ENCODE data around the gene CDHR1.
A peak's percentile ranks its signal among the peaks of the same experiment; 100 is the strongest.
"Not testable (repeated sequence)": the region's sequence is repeated elsewhere in the genome, so short reads cannot be mapped to it uniquely, and the experiment has no call there.

CDHR1 gene

DNA sequence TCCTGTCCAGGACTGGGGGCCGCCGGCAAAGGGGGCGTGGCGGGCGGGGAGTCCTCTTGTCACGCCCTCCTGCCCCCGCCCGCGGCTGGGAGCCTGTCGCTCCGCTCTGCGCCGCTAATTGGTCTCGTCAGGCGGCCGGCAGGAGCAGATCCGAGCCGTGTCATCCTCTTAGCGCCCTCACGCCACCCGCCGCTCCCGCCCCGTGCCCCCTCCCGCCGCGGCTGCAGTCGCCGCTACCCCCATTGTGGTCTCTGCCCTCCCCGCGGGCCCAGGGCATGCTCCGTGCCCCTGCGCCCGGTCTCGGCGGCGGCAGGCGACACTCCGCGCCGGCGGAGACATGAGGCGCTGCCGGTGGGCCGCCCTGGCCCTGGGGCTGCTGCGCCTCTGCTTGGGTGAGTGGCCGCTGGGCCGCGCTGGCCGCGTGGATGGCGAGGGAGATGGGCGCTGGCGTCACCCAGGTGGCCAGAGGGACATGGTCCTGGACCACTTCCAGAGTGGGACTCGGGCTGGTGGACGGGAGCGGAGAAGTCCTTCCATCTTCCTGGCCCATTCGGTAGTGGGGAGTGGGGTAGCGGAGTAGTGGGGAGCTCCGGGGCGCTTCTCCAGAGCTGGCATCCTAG lies at the start of gene CDHR1:
Gene CDHR1, plus strand, starts transcription at position 114 of the 620 bp plus-strand sequence. Its CDS starts 224 bp downstream, at position 338.
- peak; percentile 50 for DNase-seq (ENCODE audit: low spot score)

DNA sequence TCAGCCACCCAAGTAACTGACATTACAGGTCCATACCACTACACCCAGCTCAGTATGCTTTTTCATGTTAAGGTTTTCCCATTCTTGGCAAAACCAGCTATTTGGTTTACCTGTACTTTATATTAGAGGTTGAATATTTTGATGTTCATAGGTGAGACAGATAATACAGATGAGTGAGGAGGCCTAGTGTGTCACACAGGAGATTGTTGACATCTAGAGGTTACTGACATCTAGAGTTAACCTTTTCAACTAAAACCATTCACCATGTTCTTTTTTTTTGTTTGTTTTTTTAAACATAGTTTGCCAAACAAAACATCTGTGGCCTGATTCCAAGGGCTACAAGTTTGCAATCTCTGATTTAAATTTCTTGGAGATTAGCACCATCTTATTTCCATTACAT lies 47.0 kb upstream of the CDHR1 start:
- DNase-seq (ENCODE audit: low spot score) = no peak

DNA sequence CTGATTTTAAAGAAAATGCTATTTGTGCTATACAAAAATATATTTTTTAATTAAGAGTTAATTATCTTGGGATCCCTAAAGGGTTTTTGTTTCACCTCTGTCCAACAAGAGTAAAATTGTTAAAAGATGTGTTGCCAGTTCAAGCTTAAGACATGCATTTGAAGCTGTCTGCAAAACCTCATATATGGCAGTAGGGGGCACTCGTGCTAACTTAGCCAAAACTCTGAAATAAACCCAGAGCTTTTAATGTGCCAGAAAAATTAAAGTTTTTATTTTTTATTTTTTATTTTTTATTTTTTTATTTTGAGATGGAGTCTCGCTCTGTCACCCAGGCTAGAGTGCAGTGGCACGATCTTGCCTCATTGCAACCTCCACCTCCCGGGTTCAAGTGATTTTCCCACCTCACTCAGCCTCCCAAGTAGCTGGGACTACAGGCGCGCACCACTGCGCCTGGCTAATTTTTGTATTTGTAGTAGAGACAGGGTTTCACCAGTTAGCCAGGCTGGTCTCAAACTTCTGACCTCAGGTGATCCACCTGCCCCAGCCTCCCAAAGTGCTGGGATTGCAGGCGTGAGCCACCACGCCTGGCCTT lies 46.2 kb upstream of the CDHR1 start:
- peak; percentile 71 for DNase-seq (ENCODE audit: low spot score)

DNA sequence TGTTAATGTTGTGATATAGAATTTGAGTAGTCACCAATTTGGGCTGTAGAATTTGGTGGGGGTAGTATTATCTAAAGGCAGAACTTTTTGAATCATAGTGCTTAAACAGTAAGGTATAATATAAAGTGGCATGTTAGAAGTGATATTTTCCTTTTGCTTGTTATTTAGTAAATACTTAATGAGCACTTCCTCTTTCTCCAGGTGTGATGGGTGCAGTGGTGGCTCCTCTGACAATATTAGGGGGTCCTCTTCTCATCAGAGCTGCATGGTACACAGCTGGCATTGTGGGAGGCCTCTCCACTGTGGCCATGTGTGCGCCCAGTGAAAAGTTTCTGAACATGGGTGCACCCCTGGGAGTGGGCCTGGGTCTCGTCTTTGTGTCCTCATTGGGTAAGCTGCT lies 44.5 kb upstream of the CDHR1 start:
- no peak for DNase-seq (ENCODE audit: low spot score)

DNA sequence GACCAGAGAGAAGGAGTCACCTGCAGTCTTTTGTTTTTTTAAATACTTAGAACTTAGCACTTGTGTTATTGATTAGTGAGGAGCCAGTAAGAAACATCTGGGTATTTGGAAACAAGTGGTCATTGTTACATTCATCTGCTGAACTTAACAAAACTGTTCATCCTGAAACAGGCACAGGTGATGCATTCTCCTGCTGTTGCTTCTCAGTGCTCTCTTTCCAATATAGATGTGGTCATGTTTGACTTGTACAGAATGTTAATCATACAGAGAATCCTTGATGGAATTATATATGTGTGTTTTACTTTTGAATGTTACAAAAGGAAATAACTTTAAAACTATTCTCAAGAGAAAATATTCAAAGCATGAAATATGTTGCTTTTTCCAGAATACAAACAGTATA lies 41.6 kb upstream of the CDHR1 start:
- no peak for DNase-seq (ENCODE audit: low spot score)

DNA sequence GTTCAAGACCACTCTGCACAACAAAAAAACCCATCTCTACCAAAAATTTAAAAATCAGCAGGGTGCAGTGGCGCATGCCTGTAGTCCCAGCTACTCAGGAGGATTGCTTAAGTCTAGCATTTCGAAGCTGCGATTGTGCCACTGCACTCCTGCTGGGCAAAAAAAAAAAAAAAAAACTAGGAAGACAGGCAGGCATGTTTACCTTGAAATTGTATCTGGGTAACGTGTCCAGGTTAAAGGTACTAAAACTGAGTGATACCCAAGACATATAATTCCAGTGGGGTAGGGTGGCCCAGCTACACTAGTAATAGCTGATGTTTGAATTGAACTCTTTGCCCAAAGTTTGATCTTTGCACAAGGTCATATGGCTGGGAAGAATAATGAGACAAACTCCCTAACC lies 38.8 kb upstream of the CDHR1 start:
- no peak for DNase-seq (ENCODE audit: low spot score)

DNA sequence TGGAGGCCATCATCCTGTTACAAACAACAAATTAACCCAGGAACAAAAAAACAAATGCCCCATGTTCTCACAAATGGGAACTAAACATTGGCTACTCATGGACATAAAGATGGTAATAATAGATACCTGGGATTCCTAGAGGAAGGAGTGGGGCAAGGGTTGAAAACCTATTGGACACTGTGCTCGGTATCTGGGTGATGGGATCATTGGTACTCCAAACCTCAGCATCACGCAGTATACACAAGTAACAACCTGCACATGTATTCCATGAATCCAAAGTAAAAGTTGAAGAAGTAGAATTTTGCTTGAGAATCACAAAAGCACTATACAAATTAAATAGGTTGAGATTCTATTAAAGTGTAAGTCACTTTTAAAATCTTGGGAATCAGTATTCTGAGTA lies 38.3 kb upstream of the CDHR1 start:
- no peak for DNase-seq (ENCODE audit: low spot score)

DNA sequence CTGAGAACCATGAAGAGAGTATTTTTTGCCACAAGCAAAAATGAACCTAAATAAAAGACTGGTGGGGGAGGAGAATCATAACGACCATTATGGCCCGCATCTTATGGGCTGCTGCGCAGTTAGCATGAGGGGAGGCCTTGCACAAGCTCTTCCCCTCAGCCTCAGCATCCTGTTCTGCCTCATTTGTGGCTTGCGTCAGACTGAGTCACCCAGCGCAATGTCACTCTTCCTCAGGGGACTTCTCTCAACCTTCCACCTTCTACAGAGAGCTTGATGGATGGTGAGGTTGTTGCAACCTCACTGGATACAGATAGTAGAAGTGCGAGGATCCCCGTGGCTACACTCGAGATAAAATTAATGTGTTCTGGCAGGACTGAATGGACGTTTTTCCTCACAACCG lies 37.6 kb upstream of the CDHR1 start:
- no peak for DNase-seq (ENCODE audit: low spot score)

DNA sequence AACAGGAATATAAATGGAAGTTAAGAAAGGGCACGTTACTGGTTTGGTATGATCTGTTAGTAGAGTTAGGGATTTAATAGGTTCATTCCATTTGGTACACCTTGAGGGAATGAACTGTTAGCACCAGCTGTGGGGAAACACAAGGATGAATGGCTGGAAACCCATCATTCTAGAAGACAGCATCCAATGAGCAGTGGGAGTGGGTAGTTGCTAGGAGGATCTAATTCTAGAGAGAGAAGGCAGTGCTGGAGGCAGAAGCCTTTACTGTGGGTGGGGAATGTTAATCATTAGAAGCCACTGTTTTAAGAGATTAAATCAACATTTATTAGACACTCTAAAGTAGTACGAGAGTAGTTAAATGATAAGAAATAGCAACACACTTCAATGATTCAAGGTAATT lies 36.3 kb upstream of the CDHR1 start:
- DNase-seq (ENCODE audit: low spot score) = no peak

DNA sequence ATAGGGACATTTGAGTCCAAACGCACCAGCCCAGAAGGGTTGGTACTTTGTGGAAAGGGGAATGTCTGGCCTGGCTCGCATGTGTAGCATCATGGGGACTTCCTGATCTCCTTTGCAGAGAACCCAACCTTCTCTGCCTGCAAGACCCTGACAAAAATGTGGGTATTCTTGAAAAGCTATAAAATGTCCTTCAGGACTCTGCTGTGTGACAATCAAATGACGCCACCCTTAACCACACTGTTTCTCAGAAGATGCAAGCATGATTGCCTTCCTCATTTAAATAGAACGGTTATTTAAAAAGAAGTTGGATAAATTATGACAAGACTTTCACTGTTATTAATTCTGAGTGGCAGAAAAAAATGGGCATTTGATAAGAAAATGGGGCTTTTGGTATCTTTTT lies 35.8 kb upstream of the CDHR1 start:
- DNase-seq (ENCODE audit: low spot score) = no peak

DNA sequence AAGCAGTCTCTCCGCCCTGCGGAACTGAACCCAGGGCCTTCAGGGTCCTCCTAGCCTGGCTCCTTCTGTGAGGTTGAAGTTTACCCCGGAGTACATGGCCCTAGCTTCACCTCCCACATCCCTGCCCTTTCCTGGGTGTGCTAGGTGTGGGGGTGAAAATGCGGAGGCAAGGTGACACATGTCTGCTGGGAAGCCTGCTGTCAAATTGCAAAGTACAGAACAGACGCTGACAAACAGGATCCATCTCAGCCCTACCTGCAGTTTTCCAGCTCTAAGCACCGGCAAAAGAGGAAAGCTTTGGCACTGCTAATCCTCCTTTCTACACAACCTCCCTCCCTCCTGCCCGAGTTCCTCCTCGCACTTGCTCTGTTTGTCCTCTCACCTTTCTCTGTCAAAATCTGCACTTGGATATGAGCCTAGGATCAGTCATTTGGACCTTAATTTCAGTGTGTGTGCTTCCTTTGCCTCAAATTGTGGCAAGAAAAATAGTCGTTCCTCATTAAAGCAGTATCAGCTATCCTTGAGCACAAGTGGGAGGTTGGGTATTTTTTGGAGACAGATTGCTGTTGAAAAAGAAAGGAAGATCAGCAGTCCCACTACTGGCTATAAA lies 35.2 kb upstream of the CDHR1 start:
- DNase-seq (ENCODE audit: low spot score) = no peak

DNA sequence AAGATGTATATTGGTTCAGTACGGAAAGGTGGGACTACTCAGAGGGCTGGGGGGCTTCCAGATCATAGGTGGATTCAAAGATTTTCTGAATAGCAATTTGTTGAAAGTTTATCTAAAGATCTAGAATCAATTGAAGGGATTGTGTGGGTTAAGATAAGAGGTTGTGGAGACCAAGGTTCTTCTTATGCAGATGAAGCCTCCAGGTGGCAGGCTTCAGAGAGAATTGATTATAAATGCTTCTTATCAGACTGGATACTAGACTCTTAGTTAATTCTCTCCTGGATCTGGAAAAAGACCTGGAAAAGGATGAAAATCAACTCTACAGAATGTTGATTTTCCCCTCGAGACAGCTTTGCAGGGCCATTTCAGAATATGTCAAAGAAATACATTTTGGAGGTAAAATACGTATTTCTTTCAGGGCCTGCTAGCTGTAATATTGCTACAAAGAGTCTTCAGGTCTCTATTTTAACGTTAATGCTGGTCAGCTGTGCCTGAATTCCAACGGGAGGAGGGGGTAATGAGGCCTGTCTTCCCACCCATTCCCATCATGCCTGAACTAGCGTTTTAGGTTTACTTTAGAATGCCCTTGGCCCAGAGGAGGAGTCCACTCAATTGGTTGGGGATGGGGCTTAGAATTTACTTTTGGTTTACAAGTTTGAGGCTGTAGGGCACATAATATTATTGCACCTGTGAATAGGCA lies 33.5 kb upstream of the CDHR1 start:
- no peak for DNase-seq (ENCODE audit: low spot score)

DNA sequence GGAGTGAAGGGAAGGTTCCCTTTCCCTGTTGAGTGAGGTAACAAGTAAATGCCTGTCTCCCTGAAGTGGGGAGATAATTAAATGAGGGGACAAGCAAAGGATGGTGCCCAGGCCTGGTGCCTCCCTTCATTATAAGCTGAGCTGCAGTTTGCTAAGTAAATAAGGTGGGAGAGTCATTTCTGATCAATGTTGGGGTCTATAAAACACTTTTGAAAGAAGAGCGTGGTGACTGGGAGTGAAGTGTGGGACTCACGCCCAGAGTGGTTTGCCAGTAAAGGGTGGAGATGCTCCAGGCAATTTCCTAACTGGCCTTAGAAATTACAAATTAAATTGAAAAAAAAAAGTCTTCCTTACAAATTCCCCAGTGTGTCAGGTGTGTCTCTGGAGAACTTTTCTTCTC lies 30.3 kb upstream of the CDHR1 start:
- DNase-seq (ENCODE audit: low spot score) = no peak

DNA sequence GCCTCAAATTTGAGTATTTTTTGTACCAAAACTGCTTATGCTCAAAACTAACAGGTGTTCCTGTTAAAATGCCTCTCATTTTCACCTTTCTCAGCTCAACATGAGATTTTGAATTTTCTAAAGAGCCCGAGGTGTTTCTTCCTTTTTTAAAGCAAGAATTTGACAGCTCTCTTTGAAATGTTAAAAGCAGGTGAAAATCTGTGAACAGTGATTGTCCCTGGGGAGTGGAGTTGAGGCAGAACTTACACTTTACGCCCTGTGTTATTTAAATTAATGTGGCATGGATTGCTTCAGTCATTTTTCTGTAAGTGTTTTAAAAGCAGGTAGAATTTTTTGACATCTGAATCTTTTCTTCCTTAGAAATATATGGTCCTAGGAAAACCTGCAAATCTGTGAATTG lies 29.9 kb upstream of the CDHR1 start:
- no peak for DNase-seq (ENCODE audit: low spot score)

DNA sequence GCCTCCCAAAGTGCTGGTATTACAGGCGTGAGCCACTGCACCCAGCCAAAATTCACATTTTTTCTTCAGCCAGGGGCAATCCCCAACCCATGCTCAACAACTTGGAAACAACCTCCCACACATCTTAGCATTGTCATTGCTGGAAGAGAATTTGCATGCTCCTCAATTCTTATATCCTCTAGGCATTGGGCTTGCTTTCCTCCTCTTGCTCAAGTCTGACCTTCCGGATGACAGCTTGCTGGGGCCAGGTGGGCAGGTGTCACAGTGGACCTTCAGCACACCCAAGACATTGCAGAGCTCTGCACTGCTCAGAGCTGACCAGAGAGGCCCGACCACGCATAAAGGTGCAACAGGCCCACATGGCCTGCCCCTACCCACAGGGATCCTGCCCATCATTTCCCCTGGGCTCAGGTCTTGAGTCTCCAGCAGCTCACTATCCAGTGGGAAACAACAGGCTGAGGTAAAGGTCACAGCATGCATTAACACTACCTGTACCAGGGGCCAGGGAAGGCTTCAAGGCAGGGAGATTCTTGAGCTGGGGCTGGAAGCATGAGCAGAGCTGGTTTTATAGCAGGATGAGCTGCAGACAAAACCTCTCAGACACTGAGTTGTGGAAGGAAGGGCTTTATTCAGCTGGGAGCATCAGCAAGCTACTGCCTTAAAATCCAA lies 27.6 kb upstream of the CDHR1 start:
- no peak for DNase-seq (ENCODE audit: low spot score)

DNA sequence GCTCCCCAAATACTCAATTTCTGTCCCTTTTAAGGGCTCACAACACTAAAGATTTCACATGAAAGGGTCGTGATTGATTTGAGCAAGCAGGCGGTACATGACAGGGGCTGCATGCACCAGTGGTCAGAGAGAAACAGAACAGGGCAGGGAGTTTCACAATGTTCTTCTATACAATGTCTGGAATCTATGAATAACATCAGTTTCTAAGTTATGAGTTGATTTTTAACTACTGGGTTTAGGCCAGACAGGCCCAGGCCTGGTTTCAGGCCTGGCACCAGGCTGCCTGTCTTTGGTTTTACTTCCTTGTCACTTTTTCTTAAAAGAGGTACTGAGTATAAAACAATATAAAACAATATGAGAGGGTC lies 27.1 kb upstream of the CDHR1 start:
- not testable (repeated sequence) for DNase-seq (ENCODE audit: low spot score)

DNA sequence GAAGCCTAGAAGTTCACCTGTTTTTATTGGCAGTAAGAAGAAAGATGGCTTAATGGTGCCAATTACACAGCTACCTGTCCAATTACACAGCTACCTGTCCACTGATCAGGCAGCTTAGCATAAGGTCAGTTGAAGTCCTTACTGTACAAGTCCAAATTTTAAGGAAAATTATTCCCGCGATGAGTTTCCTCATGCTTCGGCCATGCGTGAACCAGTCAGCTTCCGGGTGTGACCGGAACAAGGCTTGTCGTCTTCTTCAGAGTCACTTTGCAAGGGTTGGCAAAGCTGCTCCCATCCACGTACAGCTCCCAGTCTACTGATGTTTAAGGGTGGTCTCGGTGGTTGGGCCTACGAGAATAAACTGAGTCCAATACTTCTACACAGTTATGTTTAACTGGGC lies 26.0 kb upstream of the CDHR1 start:
- not testable (repeated sequence) for DNase-seq (ENCODE audit: low spot score)

DNA sequence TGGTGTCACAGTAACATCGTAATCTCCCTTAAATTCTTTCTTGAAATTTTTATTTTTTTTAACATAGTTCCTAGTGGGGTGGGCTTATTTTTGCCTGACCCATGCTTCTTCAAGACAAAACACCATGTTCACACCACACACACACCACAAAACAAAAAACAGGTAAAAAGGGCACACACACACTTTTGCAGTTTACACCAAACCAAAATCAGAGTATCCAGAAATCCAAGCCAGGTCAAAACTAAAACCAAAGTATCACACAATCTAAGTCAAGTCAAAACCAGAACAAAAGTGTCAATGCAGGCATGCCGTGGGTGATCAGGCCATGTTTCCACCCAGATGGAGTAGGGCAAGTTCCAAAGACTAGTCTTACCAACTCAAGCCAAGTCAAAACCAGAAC lies 23.1 kb upstream of the CDHR1 start:
- DNase-seq (ENCODE audit: low spot score) = not testable (repeated sequence)

DNA sequence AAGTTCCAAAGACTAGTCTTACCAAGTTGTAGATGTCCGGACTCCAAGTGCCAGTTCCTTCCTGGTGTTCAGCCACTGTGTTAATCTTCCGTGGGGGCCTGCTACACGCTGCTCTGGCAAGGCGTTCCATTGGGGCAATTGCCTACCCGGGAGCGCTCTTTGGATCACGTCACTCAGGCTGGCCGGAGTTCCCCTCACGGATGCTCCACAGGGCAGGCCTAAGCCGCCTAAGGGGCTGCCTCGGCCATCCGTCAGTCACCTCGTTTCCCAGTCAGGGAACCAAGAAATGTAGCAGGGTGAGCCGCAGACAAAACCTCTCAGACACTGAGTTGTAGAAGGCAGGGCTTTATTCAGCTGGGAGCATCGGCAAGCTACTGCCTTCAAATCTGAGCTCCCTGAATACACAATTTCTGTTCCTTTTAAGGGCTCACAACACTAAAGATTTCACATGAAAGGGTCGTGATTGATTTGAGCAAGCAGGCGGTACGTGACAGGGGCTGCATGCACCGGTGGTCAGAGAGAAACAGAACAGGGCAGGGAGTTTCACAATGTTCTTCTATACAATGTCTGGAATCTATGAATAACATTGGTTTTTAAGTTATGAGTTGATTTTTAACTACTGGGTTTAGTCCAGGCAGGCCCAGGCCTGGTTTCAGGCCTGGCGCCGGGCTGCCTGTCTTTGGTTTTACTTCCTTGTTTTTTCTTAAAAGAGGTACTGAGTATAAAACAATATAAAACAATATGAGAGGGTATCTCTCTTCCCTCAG lies 22.5 kb upstream of the CDHR1 start:
- DNase-seq (ENCODE audit: low spot score) = peak; percentile 35

DNA sequence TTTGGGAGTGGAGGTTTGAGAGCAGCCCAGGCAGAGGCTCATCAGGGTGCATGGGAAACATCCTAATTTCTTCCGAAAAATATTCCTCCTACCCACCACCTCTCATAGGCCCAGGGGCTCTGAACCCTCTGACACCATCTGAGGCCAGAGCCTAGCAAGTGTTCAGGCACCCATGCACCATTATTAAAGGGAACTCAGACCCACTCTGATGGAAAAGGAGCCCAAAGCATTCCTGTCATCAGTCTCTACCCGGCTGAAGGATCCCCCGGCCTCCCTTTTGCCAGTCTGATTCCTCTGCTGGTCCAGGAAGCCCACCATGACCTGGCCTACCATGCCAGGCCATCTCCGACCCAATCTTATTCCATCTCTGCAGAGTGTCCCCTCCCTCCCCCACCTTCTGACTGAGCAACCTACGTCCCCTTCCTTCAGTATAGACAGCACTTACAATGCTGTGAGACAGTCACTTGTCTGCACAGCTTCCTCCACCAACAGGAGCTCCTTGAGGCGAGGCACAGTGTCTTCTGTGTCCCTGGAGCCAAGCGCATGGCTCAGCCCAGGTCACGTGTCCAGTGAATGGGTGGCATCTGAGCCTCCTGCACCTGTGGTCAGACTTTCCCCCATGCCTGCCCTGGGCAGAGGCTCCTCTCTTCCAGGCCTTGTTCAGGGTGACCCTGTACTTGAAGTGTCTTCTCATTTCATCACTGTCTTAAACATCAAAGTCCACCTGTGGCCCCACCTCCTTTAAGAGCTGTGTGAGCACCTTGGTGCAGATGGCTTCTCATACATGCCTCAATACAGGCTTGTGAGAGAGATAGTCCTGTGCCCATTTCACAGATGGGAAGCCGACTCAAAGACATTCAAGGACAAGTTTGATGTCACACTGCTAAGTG lies 21.6 kb upstream of the CDHR1 start:
- DNase-seq (ENCODE audit: low spot score) = no peak

DNA sequence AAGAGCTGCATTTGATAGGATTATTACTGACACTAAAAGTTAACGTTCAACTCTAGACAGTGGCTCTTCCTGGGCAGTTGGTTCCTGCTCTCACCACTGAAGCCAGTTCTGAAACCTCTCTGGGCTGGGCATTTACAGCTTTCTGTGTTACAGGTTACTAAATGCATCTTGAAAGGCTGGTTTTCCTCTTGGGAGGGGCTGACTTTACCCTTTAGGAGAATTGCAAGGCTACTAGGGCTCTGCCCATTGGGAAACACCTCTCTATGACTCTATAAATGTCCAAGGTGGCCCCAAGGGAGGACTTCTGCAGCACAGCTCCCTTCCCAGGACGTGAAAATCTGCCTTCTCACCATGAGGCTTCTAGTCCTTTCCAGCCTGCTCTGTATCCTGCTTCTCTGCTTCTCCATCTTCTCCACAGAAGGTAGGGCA lies 20.8 kb upstream of the CDHR1 start, which contains the start of gene GPR15LG:
Gene GPR15LG, plus strand, starts transcription at position 301 of the 429 bp plus-strand sequence. Its CDS starts 51 bp downstream, at position 352.
- DNase-seq (ENCODE audit: low spot score) = no peak
